ENCODE measurements around the gene AGBL4.

Gene AGBL4

DNA sequence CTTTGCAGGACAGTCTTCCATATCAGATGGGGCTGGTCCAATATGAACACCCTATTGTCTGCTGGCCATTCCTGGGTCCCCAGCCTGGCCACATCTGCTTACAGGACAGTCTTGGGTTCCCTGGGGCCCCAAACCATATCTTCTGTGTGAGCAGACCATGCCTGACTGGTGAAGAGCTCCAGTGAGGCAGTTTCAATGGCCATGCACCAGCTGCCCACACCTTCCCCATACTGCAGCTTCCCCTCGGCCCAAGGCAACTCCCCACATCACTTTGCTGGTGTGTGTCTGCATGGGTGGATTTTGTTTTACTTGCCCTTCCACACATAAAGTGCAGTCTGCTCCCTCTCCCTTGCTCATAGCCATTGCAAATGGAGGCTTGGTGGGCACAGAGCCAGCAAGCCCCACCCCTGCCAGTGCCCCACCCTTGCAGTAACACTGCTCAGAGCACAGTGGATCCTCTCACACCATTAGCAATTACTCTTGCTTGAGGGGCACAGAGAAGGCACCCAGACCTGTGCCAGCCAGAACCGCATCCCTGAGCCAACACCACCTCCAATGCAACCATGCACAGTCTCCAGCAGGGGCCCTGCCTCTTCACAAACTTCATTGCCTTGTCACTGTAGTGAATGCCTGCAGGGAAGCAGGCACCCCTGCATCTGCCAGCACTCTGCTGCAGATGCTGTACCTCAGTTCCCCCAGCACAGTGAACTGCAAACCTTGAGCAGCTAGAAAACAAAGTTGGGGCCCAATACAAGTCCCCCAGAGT is 772.6 kb downstream of the AGBL4 start:
- in situ Hi-C loops (cut with HindIII; ENCODE audit: low pct_ligation_motif_present, low pct_unique_long_range_greater_than_20kb, low sequenced_read_pairs), result no loop called here
- no peak for DNase-seq

DNA sequence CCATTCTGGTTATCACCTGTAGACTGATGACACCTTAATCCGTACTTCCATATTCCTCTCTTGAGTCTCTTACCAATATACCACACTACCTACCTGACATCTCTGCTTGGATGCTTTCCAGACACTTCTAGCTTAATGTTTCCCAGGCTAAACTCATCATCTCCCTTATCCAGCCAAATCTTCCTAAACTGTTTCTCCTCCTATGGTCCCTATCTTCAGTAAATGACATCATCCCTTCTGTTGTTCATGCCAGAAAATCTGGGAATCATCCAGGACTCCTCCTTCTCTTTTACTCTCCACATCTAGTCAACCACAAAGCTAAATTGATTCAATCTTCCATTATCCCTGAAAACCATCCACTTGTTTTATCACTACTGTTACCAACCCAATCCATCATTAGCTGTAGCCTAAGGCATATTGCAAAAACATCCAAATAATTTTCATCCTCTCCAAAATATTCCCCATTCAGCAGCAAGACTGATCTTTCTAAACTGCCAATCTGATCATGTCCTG is 783.0 kb downstream of the AGBL4 start:
- in situ Hi-C loops (cut with HindIII; ENCODE audit: low pct_ligation_motif_present, low pct_unique_long_range_greater_than_20kb, low sequenced_read_pairs), result no loop called here
- DNase-seq, result no peak

DNA sequence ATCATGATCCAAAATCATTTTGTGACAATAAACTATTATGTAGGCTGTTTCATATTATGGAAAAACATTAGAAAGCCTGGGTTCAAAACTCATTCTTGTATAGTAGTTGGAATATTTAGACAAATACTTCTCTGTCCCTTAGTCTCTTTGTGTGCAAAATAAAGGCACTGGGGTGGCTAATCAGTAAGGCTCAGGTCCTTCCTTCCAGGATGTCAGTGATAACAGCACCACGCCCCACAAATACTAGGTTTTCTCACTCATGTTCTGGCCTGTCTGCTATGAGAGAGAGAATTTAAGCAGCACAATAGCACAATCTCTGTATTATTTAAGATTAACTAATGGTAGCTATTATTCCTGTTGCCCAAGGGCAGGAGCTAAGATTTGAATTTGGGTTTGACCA is 788.8 kb downstream of the AGBL4 start:
- DNase-seq, result no peak
- in situ Hi-C loops (cut with HindIII; ENCODE audit: low pct_ligation_motif_present, low pct_unique_long_range_greater_than_20kb, low sequenced_read_pairs), result no loop called here

DNA sequence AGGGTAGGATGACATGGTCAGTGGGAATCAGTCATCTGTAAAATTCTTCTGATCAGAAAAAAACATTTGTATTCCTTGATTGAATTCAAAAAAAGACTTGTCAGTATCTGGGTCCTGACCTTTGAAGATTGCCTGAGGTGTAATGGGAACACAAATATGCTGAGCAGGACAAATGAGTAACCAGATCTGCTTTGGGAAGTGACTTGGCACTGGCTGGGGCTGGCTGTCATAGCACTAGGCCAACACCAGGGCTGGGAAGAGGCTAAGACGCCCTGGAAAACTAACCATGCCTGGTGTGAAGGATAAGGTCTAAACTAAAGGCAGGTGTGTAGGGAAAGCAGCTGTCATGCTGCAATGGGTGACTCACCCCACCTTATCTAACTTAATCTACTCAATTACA is 794.2 kb downstream of the AGBL4 start:
- DNase-seq, result peak; percentile 2
- in situ Hi-C loops (cut with HindIII; ENCODE audit: low pct_ligation_motif_present, low pct_unique_long_range_greater_than_20kb, low sequenced_read_pairs), result no loop called here

DNA sequence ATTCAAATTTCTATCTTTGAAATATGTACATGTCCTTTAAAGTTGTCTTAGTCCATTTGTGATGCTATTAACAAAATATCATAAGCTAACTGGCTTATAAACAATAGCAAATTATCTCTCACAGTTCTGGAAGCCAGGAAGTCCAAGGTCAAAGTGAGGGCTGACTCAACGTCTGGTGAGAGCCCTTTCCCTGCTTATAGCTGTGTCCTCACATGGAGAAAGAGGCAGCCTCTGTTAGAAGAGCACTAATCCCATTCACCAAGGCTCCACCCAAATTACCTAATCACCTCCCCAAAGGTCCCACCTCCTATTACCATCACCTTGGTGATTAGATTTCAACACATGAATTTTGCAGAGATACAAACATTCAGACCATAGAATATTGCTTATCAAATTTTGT is 797.0 kb downstream of the AGBL4 start:
- no peak for DNase-seq

DNA sequence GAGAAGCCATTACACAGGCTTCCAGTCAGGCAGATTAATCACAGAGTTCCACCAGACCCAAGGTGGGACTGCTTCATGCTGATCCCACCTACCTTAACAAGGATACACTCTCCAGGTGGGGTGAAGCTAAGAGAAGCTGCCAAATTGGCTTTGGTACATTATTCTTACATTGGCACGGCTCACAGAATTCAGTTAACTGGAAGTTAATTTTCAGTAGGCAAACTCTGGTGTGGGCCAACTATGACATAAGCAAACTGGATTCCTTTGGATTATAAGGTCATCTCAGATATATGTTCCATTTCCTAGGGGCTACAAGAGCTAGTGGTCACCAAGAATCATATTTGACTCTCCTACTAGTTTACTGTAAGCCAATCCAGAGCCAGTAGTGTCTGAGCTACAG is 798.3 kb downstream of the AGBL4 start:
- in situ Hi-C loops (cut with HindIII; ENCODE audit: low pct_ligation_motif_present, low pct_unique_long_range_greater_than_20kb, low sequenced_read_pairs), result no loop called here
- DNase-seq, result no peak

More for the DNA sequence above, 797.0 kb downstream of the AGBL4 start:
- in situ Hi-C loops (cut with HindIII; ENCODE audit: low pct_ligation_motif_present, low pct_unique_long_range_greater_than_20kb, low sequenced_read_pairs), result no loop called here

DNA sequence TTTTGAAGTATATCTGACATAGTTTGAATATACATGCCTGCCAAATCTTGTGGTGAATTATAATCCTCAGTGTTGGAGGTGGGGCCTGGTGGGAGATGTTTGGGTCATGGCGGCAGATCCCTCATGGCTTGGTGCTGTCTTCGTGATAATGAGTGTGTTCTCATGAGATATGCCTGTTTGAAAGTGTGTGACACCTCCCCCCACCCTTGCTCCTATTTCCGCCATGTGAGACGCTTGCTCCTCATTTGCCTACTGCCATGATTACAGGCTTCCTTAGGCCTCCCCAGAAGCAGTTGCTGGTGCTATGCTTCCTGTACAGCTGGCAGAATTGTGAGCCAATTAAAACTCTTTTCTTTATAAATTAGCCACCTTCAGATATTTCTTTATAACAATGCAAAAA is 810.5 kb downstream of the AGBL4 start:
- no peak for DNase-seq
- in situ Hi-C loops (cut with HindIII; ENCODE audit: low pct_ligation_motif_present, low pct_unique_long_range_greater_than_20kb, low sequenced_read_pairs), result no loop called here

DNA sequence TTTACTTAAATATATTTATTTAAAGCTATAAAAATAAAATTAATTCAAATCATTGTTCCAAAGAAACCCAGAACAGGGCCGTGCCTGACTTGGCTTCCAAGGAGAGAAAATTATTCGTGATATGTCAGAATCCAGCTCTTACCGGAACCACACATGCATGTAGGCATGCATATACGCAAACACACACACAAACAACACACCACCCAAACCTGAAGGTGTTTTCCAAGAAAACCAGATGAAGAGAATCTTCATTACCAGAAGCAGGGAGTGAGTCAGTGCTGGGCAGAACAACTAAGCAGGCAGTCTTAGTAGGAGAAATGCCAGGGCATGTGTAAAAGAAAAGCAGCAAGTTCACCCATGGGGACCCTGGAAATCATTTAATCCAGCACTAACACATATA is 815.0 kb downstream of the AGBL4 start:
- in situ Hi-C loops (cut with HindIII; ENCODE audit: low pct_ligation_motif_present, low pct_unique_long_range_greater_than_20kb, low sequenced_read_pairs), result no loop called here
- no peak for DNase-seq

DNA sequence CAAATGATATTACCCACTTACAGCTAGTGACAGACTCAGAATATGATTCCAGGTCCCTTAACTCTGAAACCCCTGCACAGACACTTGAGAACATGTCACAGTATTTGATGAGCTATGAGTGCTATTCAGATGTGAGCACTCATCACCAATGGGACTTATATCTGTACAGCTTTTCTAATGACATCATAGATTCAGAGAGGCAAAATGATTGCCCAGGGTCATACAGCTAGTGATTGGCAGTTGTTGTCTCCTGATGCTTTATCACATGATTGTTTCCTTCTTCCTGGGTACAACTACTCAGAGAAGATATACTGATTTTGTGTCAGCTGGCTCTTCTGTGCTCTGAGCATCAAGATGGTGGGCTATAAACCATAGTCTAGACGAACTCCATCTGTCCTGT is 819.0 kb downstream of the AGBL4 start:
- no peak for DNase-seq
- in situ Hi-C loops (cut with HindIII; ENCODE audit: low pct_ligation_motif_present, low pct_unique_long_range_greater_than_20kb, low sequenced_read_pairs), result no loop called here

DNA sequence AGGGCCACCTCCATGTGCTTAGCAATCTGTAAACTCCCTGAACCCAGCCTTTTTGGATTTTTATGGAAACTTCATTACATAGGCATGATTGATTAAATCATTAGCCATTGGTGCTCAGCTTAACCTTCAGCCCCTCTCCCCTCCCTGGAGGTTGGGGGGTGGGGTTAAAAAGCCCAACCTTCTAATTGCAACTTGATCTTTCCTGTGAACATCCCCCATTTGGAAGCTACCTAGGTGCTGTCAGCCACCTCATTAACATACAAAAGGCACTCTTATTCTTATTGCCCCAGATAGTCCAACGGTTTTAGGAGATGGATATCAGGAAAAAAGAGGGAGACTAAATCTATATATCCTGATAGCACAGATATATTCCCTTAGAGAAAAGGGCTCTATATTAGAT is 823.0 kb downstream of the AGBL4 start:
- DNase-seq, result no peak
- in situ Hi-C loops (cut with HindIII; ENCODE audit: low pct_ligation_motif_present, low pct_unique_long_range_greater_than_20kb, low sequenced_read_pairs), result no loop called here

DNA sequence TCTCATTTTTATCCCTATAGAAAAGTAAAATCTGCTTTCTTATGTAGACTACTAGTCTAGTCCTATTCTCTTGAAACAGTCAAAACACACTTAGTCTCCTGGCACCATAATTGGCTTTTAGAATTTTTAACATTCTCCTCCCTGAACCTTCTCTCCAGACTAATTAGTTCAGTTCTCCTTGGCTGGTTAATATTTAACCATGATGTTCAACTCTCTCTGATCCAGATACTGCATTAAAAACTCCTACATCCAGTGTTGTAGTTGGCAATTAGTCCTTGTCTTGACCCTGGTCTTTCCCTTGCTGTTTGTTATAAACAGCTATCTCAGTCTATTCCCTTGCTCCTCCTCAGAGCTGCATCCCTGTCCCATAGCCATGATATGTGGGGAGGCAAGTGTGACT is 824.2 kb downstream of the AGBL4 start:
- in situ Hi-C loops (cut with HindIII; ENCODE audit: low pct_ligation_motif_present, low pct_unique_long_range_greater_than_20kb, low sequenced_read_pairs), result no loop called here
- no peak for DNase-seq

DNA sequence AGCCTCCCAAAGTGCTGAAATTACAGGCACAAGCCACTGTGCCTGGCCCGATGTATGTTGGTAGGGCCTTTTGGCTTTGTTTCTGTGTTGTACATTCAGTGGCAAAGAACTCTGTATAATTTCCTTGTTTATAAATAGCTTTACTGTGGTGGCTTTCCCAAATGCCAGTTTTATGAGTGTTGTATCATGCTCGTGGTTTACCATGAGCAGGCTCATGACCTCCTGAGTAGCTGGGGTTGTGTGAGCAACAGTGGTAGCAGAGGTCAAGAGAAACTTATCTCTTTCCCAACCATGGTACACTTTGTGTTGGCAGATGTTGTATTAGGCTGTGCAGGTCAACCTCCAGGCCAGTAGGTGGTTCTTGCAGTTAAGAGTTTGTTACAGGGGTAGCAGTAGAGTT is 826.7 kb downstream of the AGBL4 start:
- in situ Hi-C loops (cut with HindIII; ENCODE audit: low pct_ligation_motif_present, low pct_unique_long_range_greater_than_20kb, low sequenced_read_pairs), result no loop called here

DNA sequence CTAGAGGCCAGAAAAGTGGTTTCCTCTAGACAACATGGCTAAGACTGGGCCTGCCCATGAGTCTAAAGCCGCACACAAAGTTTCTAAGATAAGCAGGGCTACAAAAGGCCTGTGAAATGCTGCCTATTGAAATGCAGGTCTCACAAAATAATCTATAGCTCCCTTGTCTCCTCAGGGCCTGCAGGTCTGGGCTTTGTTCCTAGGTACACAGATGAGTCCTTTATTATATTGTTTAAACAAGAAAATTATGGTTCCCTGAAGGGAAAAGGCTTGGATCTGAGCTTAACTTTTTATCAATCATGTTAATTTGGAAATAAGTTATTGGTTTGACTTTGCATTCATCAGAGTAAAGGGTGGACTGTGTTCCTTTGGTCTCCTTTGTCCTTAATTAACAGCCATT is 833.6 kb downstream of the AGBL4 start:
- DNase-seq, result no peak
- in situ Hi-C loops (cut with HindIII; ENCODE audit: low pct_ligation_motif_present, low pct_unique_long_range_greater_than_20kb, low sequenced_read_pairs), result no loop called here

More for the DNA sequence above, 826.7 kb downstream of the AGBL4 start:
- DNase-seq, result no peak

DNA sequence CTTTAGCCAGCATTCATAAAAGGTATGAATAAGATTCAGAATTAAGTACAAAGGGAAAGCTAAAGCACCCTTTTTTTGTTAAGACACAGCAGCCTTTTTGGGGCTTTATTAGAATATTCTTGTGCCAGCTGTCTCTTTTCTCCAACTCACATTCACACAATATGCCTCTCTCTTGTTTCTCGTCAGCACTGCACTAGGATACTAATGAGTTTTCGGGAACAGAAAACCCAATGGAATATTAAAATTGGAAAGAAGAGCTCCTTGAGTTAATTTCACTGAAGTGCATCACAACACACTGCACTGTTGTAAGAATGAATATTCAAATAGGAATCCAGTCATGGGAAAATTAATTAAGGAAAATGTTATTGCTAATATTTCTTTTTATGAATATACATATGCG is 836.7 kb downstream of the AGBL4 start:
- in situ Hi-C loops (cut with HindIII; ENCODE audit: low pct_ligation_motif_present, low pct_unique_long_range_greater_than_20kb, low sequenced_read_pairs), result no loop called here
- no peak for DNase-seq

DNA sequence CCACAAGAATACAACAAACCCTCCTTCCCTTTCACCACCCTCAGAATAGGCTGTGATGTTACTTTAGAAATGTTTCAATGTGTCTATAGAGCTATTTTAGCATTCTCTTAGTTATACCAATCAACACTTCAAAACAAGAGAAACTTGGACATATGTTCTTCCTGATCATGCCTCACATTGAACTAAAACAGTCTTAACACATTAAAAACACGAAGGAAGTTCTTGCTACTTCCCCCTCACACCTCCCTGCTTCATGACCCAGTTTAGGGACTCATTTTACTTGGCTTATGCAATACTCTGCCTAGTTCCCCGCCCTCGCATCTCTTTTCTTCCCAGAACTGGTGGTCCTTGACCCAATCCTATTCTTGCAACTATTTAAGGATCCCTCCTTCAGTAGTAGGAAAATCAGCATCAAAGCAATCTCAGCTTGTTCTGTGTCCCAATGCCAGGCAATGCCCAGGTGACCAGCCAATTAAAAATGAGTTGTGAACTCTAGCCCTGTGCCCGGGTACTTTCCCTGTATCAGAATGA is 838.2 kb downstream of the AGBL4 start:
- in situ Hi-C loops (cut with HindIII; ENCODE audit: low pct_ligation_motif_present, low pct_unique_long_range_greater_than_20kb, low sequenced_read_pairs), result no loop called here
- no peak for DNase-seq

DNA sequence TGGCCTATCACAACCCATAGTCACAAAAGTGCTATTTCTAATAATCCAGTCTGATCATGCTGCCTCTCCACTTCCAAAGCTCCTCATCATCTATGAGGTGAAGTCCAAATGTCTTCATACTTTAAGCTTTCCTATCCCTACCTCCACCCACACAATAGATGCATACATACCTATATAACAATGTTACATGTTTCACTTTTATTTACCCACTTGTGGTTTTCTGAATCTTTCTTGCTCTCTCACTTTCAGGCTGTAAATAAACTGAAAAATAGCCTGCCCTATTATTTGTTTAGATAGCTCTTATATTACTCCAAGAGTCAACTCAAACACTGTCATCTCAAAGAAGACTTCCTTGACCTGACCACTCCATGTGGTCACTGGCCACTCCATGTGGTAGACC is 840.3 kb downstream of the AGBL4 start:
- no peak for DNase-seq
- in situ Hi-C loops (cut with HindIII; ENCODE audit: low pct_ligation_motif_present, low pct_unique_long_range_greater_than_20kb, low sequenced_read_pairs), result no loop called here

DNA sequence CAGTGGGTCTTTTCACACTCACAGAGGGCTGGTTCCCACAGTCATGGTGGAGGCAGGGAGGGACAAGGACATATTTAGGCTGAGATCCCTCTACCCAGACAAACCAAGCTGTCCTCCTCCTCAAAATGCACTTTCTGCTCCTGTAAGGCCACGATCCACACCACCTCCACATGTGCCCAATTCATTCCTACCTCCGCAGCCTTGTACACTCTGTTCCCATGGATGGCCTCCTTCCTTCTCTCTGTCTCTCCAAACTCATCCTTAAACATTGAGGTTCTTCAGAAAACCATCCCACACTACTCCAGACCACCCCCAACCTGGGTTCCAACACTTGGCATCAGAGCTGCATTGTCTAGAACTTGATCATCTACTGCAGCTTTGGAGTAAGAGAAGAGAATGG is 842.7 kb downstream of the AGBL4 start:
- in situ Hi-C loops (cut with HindIII; ENCODE audit: low pct_ligation_motif_present, low pct_unique_long_range_greater_than_20kb, low sequenced_read_pairs), result no loop called here
- no peak for DNase-seq

DNA sequence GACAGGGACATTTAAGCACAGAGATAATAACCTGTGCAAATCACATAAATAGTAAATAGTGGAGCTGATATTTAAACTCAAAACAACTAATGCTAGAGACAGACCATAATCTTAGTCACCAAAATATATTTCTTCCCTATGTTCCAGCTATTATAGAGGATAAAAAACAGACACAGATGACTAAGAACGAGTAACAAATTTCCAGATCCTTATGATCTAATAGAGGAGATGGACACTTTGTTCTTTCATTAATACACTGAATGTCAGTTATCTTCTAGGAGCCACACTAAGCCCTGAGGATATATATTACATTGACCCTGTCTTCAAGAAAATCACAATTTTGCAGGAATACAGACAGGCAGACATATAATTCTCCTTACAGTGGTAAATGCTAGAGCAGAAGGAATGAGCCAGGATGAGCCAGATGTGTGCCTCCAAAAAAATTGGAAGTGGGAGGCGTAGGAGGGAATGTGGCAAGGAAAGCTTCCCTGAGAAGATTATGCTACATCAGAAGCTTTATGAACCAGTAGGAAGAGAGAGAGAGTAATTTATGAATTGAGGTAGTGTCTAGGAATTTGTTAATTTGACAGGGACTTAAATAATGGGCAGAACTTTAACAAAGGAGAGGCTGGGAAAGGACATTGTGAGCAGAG is 851.7 kb downstream of the AGBL4 start:
- no peak for DNase-seq
- in situ Hi-C loops (cut with HindIII; ENCODE audit: low pct_ligation_motif_present, low pct_unique_long_range_greater_than_20kb, low sequenced_read_pairs), result no loop called here

DNA sequence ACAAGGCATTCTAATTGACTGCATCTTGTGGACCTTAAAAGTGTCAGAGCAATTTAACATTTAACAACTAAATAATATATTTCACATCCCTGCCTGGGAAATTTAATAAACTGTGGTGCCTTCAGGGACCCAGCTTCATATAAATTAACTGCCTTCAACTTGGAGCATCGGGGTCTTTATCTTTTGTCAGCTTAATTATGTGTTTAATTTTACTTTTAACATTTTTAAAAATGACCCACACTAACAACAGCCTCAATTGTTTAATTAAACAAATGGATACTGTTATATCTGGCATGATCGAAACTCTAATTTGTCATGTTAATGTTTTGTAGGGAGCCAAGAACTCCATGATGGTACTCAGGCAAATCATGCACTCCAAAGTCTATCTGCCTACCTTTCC is 857.7 kb downstream of the AGBL4 start:
- in situ Hi-C loops (cut with HindIII; ENCODE audit: low pct_ligation_motif_present, low pct_unique_long_range_greater_than_20kb, low sequenced_read_pairs), result no loop called here
- DNase-seq, result no peak

DNA sequence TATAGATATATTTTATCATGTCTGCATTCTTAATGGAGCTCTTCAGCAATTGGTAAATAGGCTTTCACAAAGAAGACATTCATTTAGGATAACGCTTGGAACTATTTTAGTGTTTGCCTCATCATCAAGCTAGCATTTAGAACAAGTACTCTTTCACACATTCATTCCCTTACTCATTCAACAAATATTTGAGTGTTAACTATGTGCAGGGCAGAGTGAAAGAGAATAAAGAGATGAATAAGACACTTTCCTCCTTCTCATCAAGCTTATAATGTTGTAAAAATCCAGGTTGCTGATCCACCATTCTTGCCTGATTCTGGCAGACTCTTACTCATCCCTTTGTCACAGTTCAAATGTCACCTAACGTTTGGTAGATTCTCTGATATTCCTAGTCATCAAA is 860.7 kb downstream of the AGBL4 start:
- in situ Hi-C loops (cut with HindIII; ENCODE audit: low pct_ligation_motif_present, low pct_unique_long_range_greater_than_20kb, low sequenced_read_pairs), result no loop called here
- no peak for DNase-seq
